Heart right ventricle (tissue), 16 donors: ENCODE results near the gene SVIL. TPM values are rescaled to one million over a fixed set of nuclear protein-coding genes. Genes with fewer than 3 reads are reported as not detected.
"Not testable (repeated sequence)": the region's sequence is repeated elsewhere in the genome, so short reads cannot be mapped to it uniquely, and the experiment has no call there.

Source experiments
- ATAC-seq, 8 donors: fragments of 200-7000 bp; cut with Tn5 transposase; one replicate each; pipeline ENCODE4 v1.9.1; 2020; ENCODE audit warnings: mild to moderate bottlenecking in 8 of 8, moderate library complexity in 8 of 8, moderate number of reproducible peaks in 1 of 8
- DNase-seq, 2 donors: peaks; one replicate each; pipeline ENCODE4 v3.0.0-alpha.2; 2020
- H3K27ac ChIP-seq, 10 donors: fragments of 200-600 bp; sonication (generic) in 2 of 10; one replicate each; pipeline versions ENCODE4 v1.5.0 to v1.8.0; 2020 to 2022; ENCODE audit warnings: mild to moderate bottlenecking in 3 of 10
- H3K27me3 ChIP-seq, 7 donors: fragments of 200-600 bp; one replicate each; pipeline ENCODE4 v1.8.0; 2021 to 2022; ENCODE audit warnings: mild to moderate bottlenecking in 2 of 7
- H3K36me3 ChIP-seq, 9 donors: fragments of 200-600 bp; sonication (generic) in 1 of 9; one replicate each; pipeline versions ENCODE4 v1.5.0 to v1.8.0; 2020 to 2022; ENCODE audit warnings: mild to moderate bottlenecking in 2 of 9
- H3K4me1 ChIP-seq, 9 donors: fragments of 200-600 bp; sonication (generic) in 1 of 9; one replicate each; pipeline versions ENCODE4 v1.5.0 to v1.8.0; 2020 to 2022; ENCODE audit warnings: mild to moderate bottlenecking in 4 of 9
- H3K4me3 ChIP-seq, 10 donors: fragments of 200-600 bp; sonication (generic) in 2 of 10; one replicate each; pipeline versions ENCODE4 v1.5.0 to v1.8.0; 2020 to 2022; ENCODE audit warnings: mild to moderate bottlenecking in 7 of 10, moderate library complexity in 2 of 10
- H3K9me3 ChIP-seq, 11 donors: fragments of 200-600 bp in 10 of 11; sonication (generic) in 2 of 11; one replicate each; pipeline versions ENCODE4 v1.5.0 to v1.8.0; 2013 to 2022; ENCODE audit warnings: mild to moderate bottlenecking in 2 of 11, control low read depth in 1 of 11, moderate library complexity in 1 of 11
- WGBS, 2 donors: extraction: QIAGEN DNeasy Blood & Tissue Kit; methylation state at CpG; one replicate each; pipeline ENCODE4 v1.1.7; 2013; ENCODE audit warnings: inconsistent platforms in 1 of 2; 5-methylcytosine and 5-hydroxymethylcytosine counted together
- intact Hi-C, 10 donors: fragments of 100-400 bp; cut with DNase I; formaldehyde crosslinking; loops; one replicate each; pipeline versions ENCODE4 v1.11.1 to v1.14.2; 2022
- polyA plus RNA-seq, 2 donors: library from polyadenylated mRNA; stranded (reverse); fragments of 200-250 nt; gene quantifications; one replicate each; pipeline ENCODE4 v1.2.3, GENCODE V29; 2013
- total RNA-seq, 10 donors: library from RNA; stranded (reverse); fragmentation: NEBNext Ultra II Directional in 3 of 10; extraction: Animal tissue kit (Norgen Biotek cat#: 25700) in 3 of 10; gene quantifications; one replicate each; pipeline versions ENCODE4 v1.2.1 to v1.2.4, GENCODE V29; 2021 to 2023
- TF ChIP-seq, protein P1 (sequence below), 9 donors: fragments of 200-600 bp; sonication (generic) in 2 of 9; IDR thresholded peaks; one replicate each; pipeline versions ENCODE4 v1.5.0 to v1.8.0; 2021 to 2022; ENCODE audit warnings: antibody characterized with exemption in 9 of 9, mild to moderate bottlenecking in 5 of 9, moderate library complexity in 1 of 9
- donor health status: Arrhythmogenic right ventricular cardiomyopathy.
- donor health status: ischemic (EF 13 %, LVEDD 7.1; RV severe dilation, severe dysfunction).
- donor health status: healthy with polysubstance abuse.
- donor health status: DM: no; HTN: yes; CAD: no.
- donor health status: DM: no; HTN: no; CAD: no.
- donor health status: ischemic (EF 25% LVEDD 6.9; RV normal size, moderate dysfunction).
- donor health status: ischemic (EF 25% LVEDD 5.7; RV mildly dilated, moderate dysfunction).
- donor health status: healthy.
- donor health status: DM: yes; HTN: yes; CAD: no.
- donor health status: Ischemic cardiomyopathy.
- donor health status: ischemic (EF 35%, LVEDD 5.7; RV mildly dilated, moderate dysfunction).
- donor health status: nonischemic (EF 11% LVEDD 7.7; RV severe dilation, severe dysfunction).
- donor health status: DM: yes; HTN: yes; CAD: no.
- donor health status: PGD.
- donor health status: ischemic (EF 29% LVEDD 5.4; RV normal size, mild dysfunction).
- donor health status: nonischemic (EF 23%, LVEDD 6.1; RV moderate dilation, normal function).

The SVIL gene
- total and polyA plus RNA-seq, 12 donors: 38.6 to 655 (median 450) TPM

DNA sequence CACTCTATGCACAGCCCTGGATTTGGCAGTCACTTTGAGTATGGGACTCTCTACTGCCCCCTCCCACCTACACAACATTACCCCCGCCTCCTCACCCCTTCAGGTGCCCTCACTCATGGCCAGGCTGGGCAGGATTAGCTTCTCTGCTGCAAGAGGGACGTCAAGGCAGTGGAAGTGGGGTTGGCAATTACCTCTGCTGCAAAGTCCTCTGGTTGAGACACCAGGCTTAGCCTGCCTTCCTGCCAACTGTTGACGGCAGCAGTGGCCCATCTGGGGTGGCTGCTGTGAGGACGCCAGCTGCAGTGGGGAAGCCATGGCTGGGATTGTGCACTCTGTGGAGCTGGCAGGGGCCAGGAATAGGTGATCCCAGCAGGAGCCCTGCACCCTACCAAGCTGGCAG is 26.7 kb downstream of the SVIL start:
- TF ChIP-seq, protein P1, sequence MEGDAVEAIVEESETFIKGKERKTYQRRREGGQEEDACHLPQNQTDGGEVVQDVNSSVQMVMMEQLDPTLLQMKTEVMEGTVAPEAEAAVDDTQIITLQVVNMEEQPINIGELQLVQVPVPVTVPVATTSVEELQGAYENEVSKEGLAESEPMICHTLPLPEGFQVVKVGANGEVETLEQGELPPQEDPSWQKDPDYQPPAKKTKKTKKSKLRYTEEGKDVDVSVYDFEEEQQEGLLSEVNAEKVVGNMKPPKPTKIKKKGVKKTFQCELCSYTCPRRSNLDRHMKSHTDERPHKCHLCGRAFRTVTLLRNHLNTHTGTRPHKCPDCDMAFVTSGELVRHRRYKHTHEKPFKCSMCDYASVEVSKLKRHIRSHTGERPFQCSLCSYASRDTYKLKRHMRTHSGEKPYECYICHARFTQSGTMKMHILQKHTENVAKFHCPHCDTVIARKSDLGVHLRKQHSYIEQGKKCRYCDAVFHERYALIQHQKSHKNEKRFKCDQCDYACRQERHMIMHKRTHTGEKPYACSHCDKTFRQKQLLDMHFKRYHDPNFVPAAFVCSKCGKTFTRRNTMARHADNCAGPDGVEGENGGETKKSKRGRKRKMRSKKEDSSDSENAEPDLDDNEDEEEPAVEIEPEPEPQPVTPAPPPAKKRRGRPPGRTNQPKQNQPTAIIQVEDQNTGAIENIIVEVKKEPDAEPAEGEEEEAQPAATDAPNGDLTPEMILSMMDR (IDR thresholded peaks at IDR 0.05): no peak
- peak; percentile 75 to 93 (median 88) for ATAC-seq
- Histone ChIP-seq H3K4me1 (peaks cover 8 to 94% (median 61%) of the 10 kb centered on the region in 9 donors), H3K27me3 (no peaks in the 10 kb centered on the region), H3K36me3 (no peaks in the 10 kb centered on the region), H3K9me3 (peaks cover 0 to 6% (median 0%) of the 10 kb centered on the region in 11 donors), H3K27ac (peak overlapping the region in 8 of 10 donors; percentile 15 to 64 (median 48)), H3K4me3 (no peak overlapping the region)
- intact Hi-C loops: no loop called here
- peak; percentile 67 to 69 for DNase-seq
- 38 to 39% methylated on average over 4 of the region's 4 CpGs for WGBS, 2 donors

DNA sequence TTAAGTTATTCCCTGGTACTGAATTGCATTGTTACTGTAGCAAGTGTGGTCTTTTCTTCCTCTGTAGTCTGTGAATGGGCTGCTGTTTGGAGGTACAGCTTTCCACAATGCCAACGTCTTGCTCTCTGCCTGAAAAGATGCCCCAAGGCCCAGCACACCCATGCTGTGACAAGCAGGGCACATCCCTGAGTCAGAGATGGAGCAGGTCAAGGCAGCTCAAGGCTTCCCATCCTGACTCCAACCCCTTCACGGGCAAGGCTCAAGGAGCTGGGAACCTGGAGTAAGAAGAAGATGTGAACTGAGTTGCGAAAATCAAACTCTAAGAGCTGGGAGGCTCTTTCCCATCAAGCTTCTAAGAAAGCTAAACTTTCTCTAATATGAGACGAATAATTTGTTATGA is 27.2 kb downstream of the SVIL start:
- ATAC-seq: no peak
- WGBS, 2 donors: 58 to 68% methylated on average over 4 of the region's 4 CpGs
- Histone ChIP-seq H3K27ac (peak overlapping the region in 7 of 10 donors; percentile 15 to 64 (median 41)), H3K4me1 (peaks cover 8 to 96% (median 59%) of the 10 kb centered on the region in 9 donors), H3K36me3 (peaks cover 0 to 4% (median 0%) of the 10 kb centered on the region in 9 donors), H3K27me3 (no peaks in the 10 kb centered on the region), H3K9me3 (peaks cover 0 to 6% (median 0%) of the 10 kb centered on the region in 11 donors), H3K4me3 (no peak overlapping the region)
- intact Hi-C loops: no loop called here
- TF ChIP-seq, protein P1 (IDR thresholded peaks at IDR 0.05): no peak
- no peak for DNase-seq

DNA sequence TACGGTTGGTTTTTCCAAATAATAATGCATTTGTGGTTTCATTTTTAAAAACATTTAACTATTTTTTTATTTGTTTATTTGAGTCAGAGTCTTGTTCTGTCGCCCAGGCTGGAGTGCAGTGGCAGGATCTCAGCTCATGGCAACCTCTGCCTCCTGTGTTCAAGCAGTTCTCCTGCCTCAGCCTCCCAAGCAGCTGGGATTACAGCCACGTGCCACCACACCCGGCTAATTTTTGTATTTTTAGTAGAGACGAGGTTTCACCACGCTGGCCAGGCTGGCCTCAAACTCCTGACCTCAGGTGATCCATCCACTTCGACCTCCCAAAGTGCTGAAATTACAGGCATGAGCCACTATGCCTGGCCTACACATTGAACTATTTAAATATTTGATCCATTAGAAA is 28.1 kb downstream of the SVIL start:
- H3K4me3 ChIP-seq, H3K27me3 ChIP-seq, intact Hi-C loops, DNase-seq, H3K27ac ChIP-seq, ATAC-seq, H3K9me3 ChIP-seq: not testable (repeated sequence)
- Histone ChIP-seq H3K36me3 (peaks cover 0 to 12% (median 0%) of the 10 kb centered on the region in 9 donors), H3K4me1 (peaks cover 4 to 95% (median 50%) of the 10 kb centered on the region in 9 donors)
- 61 to 66% methylated on average over 7 of the region's 7 CpGs for WGBS, 2 donors

DNA sequence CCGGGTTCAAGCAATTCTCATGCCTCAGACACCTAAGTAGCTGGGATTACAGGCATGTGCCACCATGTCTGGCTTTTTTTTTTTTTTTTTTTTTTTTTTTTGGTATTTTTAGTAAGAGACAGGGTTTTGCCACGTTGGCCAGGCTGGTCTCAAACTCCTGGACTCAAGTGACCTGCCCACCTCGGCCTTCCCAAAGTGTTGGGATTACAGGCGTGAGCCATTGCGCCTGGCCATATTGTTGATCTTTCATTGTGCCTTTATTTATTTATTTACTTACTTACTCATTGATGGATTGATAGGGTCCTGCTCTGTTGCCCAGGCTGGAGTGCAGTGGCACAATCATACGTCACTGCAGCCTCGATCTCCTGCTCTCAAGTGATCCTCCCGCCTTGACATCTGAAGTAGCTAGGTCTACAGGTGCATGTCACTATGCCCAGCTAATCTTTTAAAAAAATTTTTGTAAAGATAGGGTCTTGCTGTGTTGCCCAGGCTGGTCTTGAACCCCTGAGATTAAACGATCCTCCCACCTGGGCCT is 30.4 kb downstream of the SVIL start:
- DNase-seq (no peak), ATAC-seq (no peak)
- intact Hi-C loops: no loop called here
- H3K4me1 ChIP-seq: peaks cover 4 to 95% (median 39%) of the 10 kb centered on the region in 9 donors
- 83% methylated on average over 9 of the region's 9 CpGs for WGBS, 2 donors
- peak overlapping the region in 1 of 10 donors; percentile 10 for H3K27ac ChIP-seq
- TF ChIP-seq, protein P1 (IDR thresholded peaks at IDR 0.05): no peak
- no peak overlapping the region for H3K4me3 ChIP-seq
- peaks cover 0 to 12% (median 0%) of the 10 kb centered on the region in 9 donors for H3K36me3 ChIP-seq
- peaks cover 0 to 6% (median 0%) of the 10 kb centered on the region in 11 donors for H3K9me3 ChIP-seq
- H3K27me3 ChIP-seq: no peaks in the 10 kb centered on the region

DNA sequence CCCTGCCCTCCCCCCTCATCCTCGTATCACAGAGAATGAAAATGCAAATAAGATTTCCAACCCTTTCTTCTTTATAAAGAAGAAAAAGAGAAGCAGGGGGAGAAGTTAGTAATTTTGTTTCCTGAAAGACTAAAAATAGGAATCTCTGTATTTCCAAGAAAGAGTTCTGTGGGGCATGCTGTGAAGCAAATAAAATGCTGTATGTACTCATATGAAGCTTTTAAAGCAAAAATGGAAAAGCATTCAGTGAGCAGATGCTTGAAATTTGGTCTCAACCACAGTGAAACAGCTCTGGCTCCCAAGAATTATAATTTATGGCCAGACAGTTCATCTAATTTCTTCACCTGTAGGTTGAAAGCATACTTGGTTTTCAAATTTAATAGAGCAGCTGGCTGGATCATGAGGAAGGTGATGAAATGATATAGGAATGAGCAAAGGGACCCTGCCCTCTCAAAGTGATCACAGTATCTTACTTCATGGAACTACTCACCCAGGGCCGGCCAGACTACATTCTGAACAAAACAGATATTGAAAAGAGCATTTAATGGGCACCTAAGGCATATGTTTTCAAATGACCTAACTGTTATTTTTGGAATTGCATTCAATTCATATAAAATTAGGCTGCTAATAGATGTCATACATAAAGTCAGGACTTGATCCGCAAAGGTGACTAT is 31.4 kb downstream of the SVIL start:
- no peak for ATAC-seq
- no peaks in the 10 kb centered on the region for H3K9me3 ChIP-seq
- 58 to 65% methylated on average over 3 of the region's 3 CpGs for WGBS, 2 donors
- peaks cover 0 to 12% (median 0%) of the 10 kb centered on the region in 9 donors for H3K36me3 ChIP-seq
- TF ChIP-seq, protein P1 (IDR thresholded peaks at IDR 0.05): no peak
- H3K4me3 ChIP-seq: no peak overlapping the region
- no peak for DNase-seq
- peak overlapping the region in 1 of 10 donors; percentile 43 for H3K27ac ChIP-seq
- H3K27me3 ChIP-seq: no peaks in the 10 kb centered on the region
- intact Hi-C loops: no loop called here
- H3K4me1 ChIP-seq: peaks cover 3 to 95% (median 42%) of the 10 kb centered on the region in 9 donors
